Naive thymus-derived CD8-positive, alpha-beta T cell (primary cell): Measurements from ENCODE around the gene ARFGEF2. TPM values are rescaled to one million over a fixed set of nuclear protein-coding genes. Genes with fewer than 3 reads are reported as not detected.
A peak's percentile ranks its signal among the peaks of the same experiment; 100 is the strongest.
"Not testable (repeated sequence)": the region's sequence is repeated elsewhere in the genome, so short reads cannot be mapped to it uniquely, and the experiment has no call there.

Experiments
- ATAC-seq, 2 donors: fragments of 150-1000 bp; cut with Tn5 transposase in 1 of 2; sonication (Bioruptor Pico), chemical (Tn5 transposase) in 1 of 2; 1 replicate in 1 of 2; 2 replicates in 1 of 2; pipeline ENCODE4 v1.10.0; 2021; ENCODE audit warnings: mild to moderate bottlenecking in 2 of 2, moderate library complexity in 2 of 2
- POLR2A ChIA-PET: fragments of 350-600 bp; sonication (Branson Sonifier 250); formaldehyde crosslinking; loops from one replicate; lab custom pipeline; 2021; ENCODE audit warnings: antibody characterized with exemption; lab: Charles Lee
- DNase-seq, 10 donors: peaks; one replicate each; pipeline versions ENCODE4 v3.0.0 to v3.0.0-alpha.2; 2020 to 2022
- H3K27ac Mint-ChIP-seq, 10 donors: one replicate each; pipeline ENCODE4 v1.8.0; 2020 to 2022; ENCODE audit warnings: mild to moderate bottlenecking in 10 of 10, mixed read lengths in 10 of 10, moderate library complexity in 4 of 10, inconsistent platforms in 1 of 10
- H3K27me3 Mint-ChIP-seq, 5 donors: one replicate each; pipeline ENCODE4 v1.8.0; 2021 to 2022; ENCODE audit warnings: mixed read lengths in 5 of 5
- H3K36me3 Mint-ChIP-seq, 3 donors: one replicate each; pipeline ENCODE4 v1.8.0; 2020 to 2022; ENCODE audit warnings: mixed read lengths in 3 of 3, mild to moderate bottlenecking in 2 of 3, inconsistent platforms in 1 of 3
- H3K4me1 Mint-ChIP-seq, 4 donors: one replicate each; pipeline ENCODE4 v1.8.0; 2021 to 2022; ENCODE audit warnings: mixed read lengths in 4 of 4
- H3K4me3 Mint-ChIP-seq, 10 donors: one replicate each; pipeline ENCODE4 v1.8.0; 2020 to 2022; ENCODE audit warnings: mild to moderate bottlenecking in 10 of 10, mixed read lengths in 10 of 10, moderate library complexity in 6 of 10, inconsistent platforms in 1 of 10
- H3K9me3 Mint-ChIP-seq, 9 donors: one replicate each; pipeline ENCODE4 v1.8.0; 2020 to 2022; ENCODE audit warnings: mixed read lengths in 9 of 9, mild to moderate bottlenecking in 3 of 9, inconsistent platforms in 1 of 9, moderate library complexity in 1 of 9
- polyA plus RNA-seq, 3 donors: library from polyadenylated mRNA; unstranded; fragments of 300-500 nt; fragmentation: Illumina TruSeq; gene quantifications; one replicate each; pipeline ENCODE4 v1.2.3, GENCODE V29; 2021
- total RNA-seq, 8 experiments: library from RNA in 2 of 8; stranded (reverse) in 2 of 8; gene quantifications; one replicate each; pipeline ENCODE4 v1.2.3 and lab custom pipeline; 2021 to 2026

The ARFGEF2 gene
- total RNA-seq (10 to 100 TPM; 28.3 to 37.0 TPM), polyA plus RNA-seq (10 to 100 TPM in 2 of 3 donors, 1 to 10 TPM in 1; 9.4 to 12.5 (median 10.8) TPM), total RNA-seq (lab: John Stamatoyannopoulos, UW) (135 to 215 (median 197) reads per million in 6 experiments)

GRCh38 chr20:48921168-48921882 is at the start of gene ARFGEF2:
Gene ARFGEF2 (plus strand): TSS chr20:48921711. CDS start chr20:48921890, 179 bp downstream.
- no peaks in the 10 kb centered on the region for H3K36me3 Mint-ChIP-seq
- peak; percentile 91 to 93 for ATAC-seq
- POLR2A ChIA-PET, result interaction anchor here (0.6 to 1.8 kb wide), 3 partner anchors 12 to 18 kb away, joined by 3 to 11 read pairs (median 8); no protein-coding TSS in a partner anchor
- peak within 1 kb of the TSS; percentile 95 to 100 (median 98) for H3K27ac Mint-ChIP-seq
- DNase-seq, result peak; percentile 82 to 93 (median 88)
- peaks cover 28 to 60% (median 49%) of the 10 kb centered on the region in 4 donors for H3K4me1 Mint-ChIP-seq
- H3K9me3 Mint-ChIP-seq, result no peaks in the 10 kb centered on the region
- no peaks in the 10 kb centered on the region for H3K27me3 Mint-ChIP-seq
- peak within 1 kb of the TSS; percentile 92 to 100 (median 98) for H3K4me3 Mint-ChIP-seq

DNA sequence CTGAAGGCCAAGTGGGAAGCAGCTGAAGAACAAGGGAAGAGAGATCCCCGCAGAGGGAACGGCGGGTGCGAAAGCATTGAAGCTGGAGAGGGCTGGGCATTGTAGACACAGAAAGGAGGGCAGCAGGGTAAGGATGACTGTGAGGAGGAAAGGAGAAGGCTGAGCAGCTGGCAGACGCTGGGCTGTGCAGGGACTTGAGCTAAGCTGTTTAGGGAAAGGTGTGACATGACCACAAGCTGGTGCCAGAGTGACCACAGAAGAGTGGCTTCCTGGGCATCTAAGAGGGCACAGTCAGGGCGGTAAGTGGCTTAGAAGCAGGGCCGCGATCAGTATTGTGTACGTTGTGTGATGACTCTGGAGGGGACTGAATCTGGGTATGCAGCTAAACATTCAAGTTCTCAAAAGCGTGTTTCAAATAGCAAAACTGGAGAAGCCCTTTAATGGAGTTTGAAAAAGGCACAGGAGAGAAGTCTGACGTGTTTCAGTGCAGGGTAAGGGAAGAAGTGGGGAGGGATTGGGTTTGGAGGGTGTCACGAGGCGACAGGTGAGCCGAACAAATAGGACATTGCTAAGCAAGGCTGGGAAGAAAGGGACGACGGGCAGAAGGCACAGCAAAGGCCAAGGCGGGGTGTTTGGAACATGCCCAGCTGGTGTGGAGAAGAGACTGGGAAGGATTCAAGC is 46.1 kb upstream of the ARFGEF2 start:
- no peak for ATAC-seq
- Mint-ChIP-seq H3K36me3 (no peaks in the 10 kb centered on the region), H3K4me3 (no peak overlapping the region), H3K4me1 (peaks cover 6 to 22% (median 17%) of the 10 kb centered on the region in 4 donors), H3K27me3 (no peaks in the 10 kb centered on the region), H3K9me3 (no peaks in the 10 kb centered on the region), H3K27ac (peak overlapping the region in 5 of 10 donors; percentile 29 to 83 (median 73))
- POLR2A ChIA-PET, result interaction anchor here (0.6 kb wide), 1 partner anchor 1138 kb away, joined by 3 read pairs; no protein-coding TSS in a partner anchor
- no peak for DNase-seq

DNA sequence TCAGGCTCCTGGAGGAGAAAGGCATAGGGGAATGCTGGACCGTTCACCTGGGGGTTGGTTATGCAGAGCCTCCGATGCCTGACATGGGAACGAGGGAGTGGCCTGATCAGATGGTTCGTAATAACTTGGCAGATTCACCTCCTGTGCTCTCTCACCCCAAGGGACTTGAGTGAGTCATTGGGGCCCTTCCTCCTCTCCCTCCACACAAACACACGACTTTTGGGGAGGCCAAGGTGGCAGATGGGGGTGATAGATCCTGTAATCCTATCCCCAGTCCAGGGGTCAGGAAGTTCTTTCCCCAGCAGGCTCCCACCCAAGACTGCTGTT is 45.6 kb upstream of the ARFGEF2 start:
- Mint-ChIP-seq H3K27ac (peak overlapping the region in 2 of 10 donors; percentile 29 to 53), H3K9me3 (no peaks in the 10 kb centered on the region), H3K4me1 (peaks cover 6 to 22% (median 17%) of the 10 kb centered on the region in 4 donors), H3K4me3 (no peak overlapping the region), H3K36me3 (no peaks in the 10 kb centered on the region), H3K27me3 (no peaks in the 10 kb centered on the region)
- POLR2A ChIA-PET, result no interaction called here
- no peak for ATAC-seq
- no peak for DNase-seq

DNA sequence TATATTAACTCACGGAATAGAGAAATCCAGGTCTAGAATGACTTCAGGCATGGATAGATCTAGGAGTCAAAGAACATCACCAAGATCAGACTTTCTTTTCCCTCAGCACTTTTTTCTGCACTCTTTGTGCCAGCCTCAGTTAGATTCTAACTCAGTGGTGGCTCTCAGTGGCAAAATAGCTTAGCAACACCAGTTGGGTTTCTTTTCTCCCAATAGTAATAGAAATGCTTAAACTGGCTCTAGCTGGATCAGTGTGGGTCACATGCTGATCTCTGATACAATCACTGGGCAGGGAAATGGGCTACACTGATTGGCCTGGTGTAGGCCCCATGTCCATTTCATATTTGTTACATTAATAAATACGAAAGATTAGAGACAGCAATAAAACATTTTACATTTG is 44.2 kb upstream of the ARFGEF2 start:
- POLR2A ChIA-PET, result interaction anchor here (0.6 kb wide), 1 partner anchor 18 kb away, joined by 8 read pairs; no protein-coding TSS in a partner anchor
- Mint-ChIP-seq H3K9me3 (no peaks in the 10 kb centered on the region), H3K27me3 (no peaks in the 10 kb centered on the region), H3K27ac (peak overlapping the region in 1 of 10 donors; percentile 33), H3K4me1 (peaks cover 6 to 19% (median 13%) of the 10 kb centered on the region in 4 donors), H3K4me3 (no peak overlapping the region), H3K36me3 (no peaks in the 10 kb centered on the region)
- DNase-seq (peak in 2 of 10 donors; percentile 44 to 48), ATAC-seq (no peak)

GRCh38 chr20:48878534-48879248 is 42.8 kb upstream of the ARFGEF2 start:
- H3K36me3 Mint-ChIP-seq, result no peaks in the 10 kb centered on the region
- no peaks in the 10 kb centered on the region for H3K27me3 Mint-ChIP-seq
- DNase-seq (no peak), ATAC-seq (no peak)
- peak overlapping the region in 1 of 10 donors; percentile 19 for H3K4me3 Mint-ChIP-seq
- H3K27ac Mint-ChIP-seq, result peak overlapping the region in 2 of 10 donors; percentile 40 to 61
- H3K9me3 Mint-ChIP-seq, result no peaks in the 10 kb centered on the region
- POLR2A ChIA-PET, result no interaction called here
- H3K4me1 Mint-ChIP-seq, result peaks cover 2 to 12% (median 7%) of the 10 kb centered on the region in 4 donors

DNA sequence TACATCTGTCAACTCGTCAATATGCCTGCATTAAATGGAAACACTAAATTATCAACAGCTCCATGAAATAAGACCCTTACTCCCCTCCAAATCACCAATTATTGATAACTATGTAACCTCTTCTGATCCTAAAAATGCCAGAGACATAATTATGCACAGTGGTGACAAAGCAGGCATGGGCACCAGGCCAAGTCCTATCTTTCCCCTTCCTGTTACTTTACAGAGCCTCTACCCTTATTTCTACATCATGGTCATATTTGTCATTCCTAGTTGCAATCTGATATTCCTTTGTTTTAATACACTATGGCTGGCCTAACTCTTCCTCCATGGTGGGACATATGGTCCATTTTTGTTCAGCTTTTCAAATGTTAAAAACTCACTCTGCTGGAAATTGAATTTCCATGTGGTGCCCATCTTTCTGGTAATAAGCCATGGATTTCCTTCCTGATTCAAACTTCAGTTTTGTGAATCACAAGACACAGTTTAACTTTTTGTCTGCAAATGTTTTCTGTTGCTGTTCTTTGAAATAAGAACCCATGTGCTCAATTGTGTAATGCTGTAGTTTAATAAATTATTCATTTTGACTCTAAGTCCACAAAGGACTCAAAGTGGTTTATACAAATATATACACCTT is 41.8 kb upstream of the ARFGEF2 start:
- H3K9me3 Mint-ChIP-seq, result no peaks in the 10 kb centered on the region
- H3K36me3 Mint-ChIP-seq, result no peaks in the 10 kb centered on the region
- H3K4me3 Mint-ChIP-seq, result no peak overlapping the region
- no peaks in the 10 kb centered on the region for H3K27me3 Mint-ChIP-seq
- no peak overlapping the region for H3K27ac Mint-ChIP-seq
- DNase-seq (no peak), ATAC-seq (no peak)
- POLR2A ChIA-PET, result no interaction called here
- peaks cover 2 to 10% (median 7%) of the 10 kb centered on the region in 4 donors for H3K4me1 Mint-ChIP-seq

DNA sequence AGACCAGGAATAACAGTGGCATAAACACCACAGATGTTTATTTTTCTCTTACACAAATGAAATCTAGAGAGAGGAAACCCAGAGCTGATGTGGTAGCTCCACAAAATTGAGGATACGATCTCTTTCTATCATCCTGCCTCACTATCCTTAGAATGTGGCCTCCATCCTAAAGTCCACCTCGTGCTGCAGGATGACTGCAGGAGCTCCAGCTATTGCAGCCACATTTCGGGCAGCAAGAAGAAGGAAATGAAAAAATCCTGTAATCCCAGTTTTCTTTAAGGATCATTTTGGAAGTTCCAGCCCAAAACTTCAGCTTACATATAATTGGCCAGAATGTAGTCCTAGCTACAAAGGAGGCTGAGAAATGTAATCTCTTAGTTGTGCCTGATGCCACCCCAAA is 41.2 kb upstream of the ARFGEF2 start:
- Mint-ChIP-seq H3K27me3 (no peaks in the 10 kb centered on the region), H3K4me1 (peaks cover 0 to 4% (median 3%) of the 10 kb centered on the region in 4 donors), H3K27ac (no peak overlapping the region), H3K4me3 (no peak overlapping the region), H3K36me3 (no peaks in the 10 kb centered on the region), H3K9me3 (no peaks in the 10 kb centered on the region)
- DNase-seq, result no peak
- POLR2A ChIA-PET, result no interaction called here
- ATAC-seq, result no peak

- Mint-ChIP-seq H3K9me3 (no peaks in the 10 kb centered on the region), H3K27me3 (no peaks in the 10 kb centered on the region), H3K4me3 (no peak overlapping the region), H3K27ac (no peak overlapping the region), H3K4me1 (peaks cover 0 to 2% (median 0%) of the 10 kb centered on the region in 4 donors), H3K36me3 (no peaks in the 10 kb centered on the region)
- ATAC-seq (no peak), DNase-seq (no peak)
- POLR2A ChIA-PET, result no interaction called here
Observed at GRCh38 chr20:48880981-48881657, 40.4 kb upstream of the ARFGEF2 start.

DNA sequence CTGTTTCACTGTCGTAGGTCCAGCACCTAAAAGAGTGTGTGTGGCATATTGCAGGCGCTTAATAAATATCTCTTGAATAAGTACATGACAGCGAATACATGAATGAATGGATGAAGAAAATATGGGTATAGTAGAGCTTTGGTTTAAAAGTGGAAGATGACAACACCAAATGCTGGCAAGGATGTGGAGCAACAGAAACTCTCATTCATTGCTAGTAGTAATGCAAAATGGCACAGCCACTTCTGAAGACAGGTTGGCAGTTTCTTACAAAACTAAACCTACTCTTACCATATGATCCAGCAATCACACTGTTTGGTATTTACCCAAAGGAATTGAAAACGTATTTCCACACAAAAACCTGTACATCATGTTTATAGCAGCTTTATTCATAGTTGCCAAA is 36.3 kb upstream of the ARFGEF2 start:
- POLR2A ChIA-PET, result interaction anchor here (0.6 kb wide), 1 partner anchor 59 kb away, joined by 3 read pairs; no protein-coding TSS in a partner anchor
- no peak for DNase-seq
- no peaks in the 10 kb centered on the region for H3K36me3 Mint-ChIP-seq
- no peaks in the 10 kb centered on the region for H3K9me3 Mint-ChIP-seq
- no peak overlapping the region for H3K4me3 Mint-ChIP-seq
- ATAC-seq, result no peak
- H3K27me3 Mint-ChIP-seq, result peaks cover 0 to 2% (median 0%) of the 10 kb centered on the region in 5 donors
- H3K27ac Mint-ChIP-seq, result no peak overlapping the region
- no peaks in the 10 kb centered on the region for H3K4me1 Mint-ChIP-seq

GRCh38 chr20:48886194-48886593 is 35.3 kb upstream of the ARFGEF2 start:
- Mint-ChIP-seq H3K4me1 (peaks cover 0 to 4% (median 2%) of the 10 kb centered on the region in 4 donors), H3K36me3 (no peaks in the 10 kb centered on the region), H3K27me3 (peaks cover 0 to 2% (median 0%) of the 10 kb centered on the region in 5 donors), H3K27ac (no peak overlapping the region), H3K4me3 (no peak overlapping the region), H3K9me3 (no peaks in the 10 kb centered on the region)
- ATAC-seq (no peak), DNase-seq (no peak)
- POLR2A ChIA-PET, result no interaction called here

DNA sequence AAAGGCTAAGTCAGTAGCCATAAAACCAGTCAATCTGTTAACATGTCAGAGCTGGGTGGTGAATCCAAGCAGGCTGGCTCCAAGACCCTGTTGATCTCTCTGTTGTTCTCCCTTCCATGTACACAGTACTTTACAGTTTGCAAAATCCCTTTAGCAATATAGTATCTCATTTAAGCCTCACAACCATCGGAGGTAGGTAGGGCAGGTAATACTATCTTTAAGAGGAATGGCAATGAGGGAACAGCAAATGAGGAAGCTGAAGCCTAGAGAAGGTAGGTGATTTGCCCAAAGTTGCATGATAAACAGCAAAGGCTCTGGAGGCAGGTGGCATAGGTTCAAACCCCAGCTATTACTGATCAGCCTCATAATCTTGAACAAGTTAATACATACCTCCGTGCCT is 34.7 kb upstream of the ARFGEF2 start:
- Mint-ChIP-seq H3K27me3 (peaks cover 0 to 2% (median 0%) of the 10 kb centered on the region in 5 donors), H3K4me1 (peaks cover 0 to 7% (median 3%) of the 10 kb centered on the region in 4 donors), H3K4me3 (no peak overlapping the region), H3K9me3 (no peaks in the 10 kb centered on the region), H3K27ac (no peak overlapping the region), H3K36me3 (no peaks in the 10 kb centered on the region)
- POLR2A ChIA-PET, result no interaction called here
- DNase-seq (no peak), ATAC-seq (no peak)

DNA sequence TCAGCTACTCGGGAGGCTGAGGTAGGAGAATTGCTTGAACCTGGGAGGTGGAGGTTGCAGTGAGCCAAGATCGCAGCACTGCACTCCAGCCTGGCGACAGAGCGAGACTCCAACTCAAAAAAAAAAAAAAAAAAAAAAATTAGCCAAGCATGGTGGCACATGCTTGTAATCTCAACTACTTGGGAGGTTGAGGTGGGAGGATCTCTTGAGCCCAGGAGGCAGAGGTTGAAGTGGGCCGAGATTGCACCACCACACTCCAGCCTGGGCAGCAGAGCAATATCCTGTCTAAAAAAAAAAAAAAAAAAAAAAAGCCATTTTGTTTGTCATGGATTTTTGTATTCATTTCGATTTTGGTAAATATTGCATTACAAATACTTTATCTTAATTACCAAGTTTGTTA is 33.0 kb upstream of the ARFGEF2 start:
- H3K36me3 Mint-ChIP-seq, H3K27me3 Mint-ChIP-seq, H3K9me3 Mint-ChIP-seq, H3K4me1 Mint-ChIP-seq, POLR2A ChIA-PET, H3K4me3 Mint-ChIP-seq, H3K27ac Mint-ChIP-seq, ATAC-seq, DNase-seq: not testable (repeated sequence)
